HEK293 (cell line): ENCODE results near the gene REM2.

Experiments used
- CTCF ChIA-PET: fragments of 350-600 bp; formaldehyde crosslinking; extraction: SDS; loops from one replicate; lab custom pipeline; 2021; ENCODE audit warnings: antibody characterized with exemption; lab: Yijun Ruan, JAX
- POLR2A ChIA-PET: fragments of 300-600 bp; formaldehyde crosslinking; extraction: SDS; loops from one replicate; lab custom pipeline; 2020; ENCODE audit warnings: antibody characterized with exemption, inconsistent platforms; lab: Yijun Ruan, JAX
- H3K27ac ChIP-seq: fragments of 200-500 bp; sonication (Bioruptor generic); 2 replicates; pipeline ENCODE4 v1.5.1; 2014; ENCODE audit warnings: low read depth, low read length, control low read depth, inconsistent platforms; ENCODE audit errors: extremely low read depth
- H3K36me3 ChIP-seq, 2 experiments: fragments of 200-500 bp in 1 of 2; sonication (Bioruptor generic) in 1 of 2; 1 replicate in 1 of 2; 2 replicates in 1 of 2; pipeline ENCODE4 v1.5.1; 2014 to 2017; ENCODE audit warnings: inconsistent platforms in 2 of 2, low read length in 2 of 2; ENCODE audit not compliant: control insufficient read depth in 2 of 2, insufficient read depth in 1 of 2
- H3K4me1 ChIP-seq: fragments of 200-500 bp; sonication (Bioruptor generic); 2 replicates; pipeline ENCODE4 v1.5.1; 2014; ENCODE audit warnings: mild to moderate bottlenecking, low read length, inconsistent platforms; ENCODE audit not compliant: control insufficient read depth, insufficient read depth
- H3K4me3 ChIP-seq: 2 replicates; pipeline ENCODE4 v1.5.1; 2011; ENCODE audit warnings: low read depth, mild to moderate bottlenecking, control low read depth, low read length, moderate library complexity
- H3K9me3 ChIP-seq: fragments of 200-500 bp; sonication (Bioruptor generic); 2 replicates; pipeline ENCODE4 v1.5.1; 2014; ENCODE audit warnings: low read depth, low read length, inconsistent platforms; ENCODE audit not compliant: control insufficient read depth, insufficient read depth
- BCL11B ChIP-seq: fragments of 450-650 bp; formaldehyde crosslinking; IDR thresholded peaks from 2 replicates; pipeline ENCODE4 v1.5.1; 2016; ENCODE audit warnings: low read depth, missing biosample characterization, missing genetic modification characterization
- SCRT1 ChIP-seq: fragments of 450-650 bp; formaldehyde crosslinking; IDR thresholded peaks from 2 replicates; pipeline ENCODE4 v1.5.1; 2016; ENCODE audit warnings: missing biosample characterization, missing genetic modification characterization, borderline replicate concordance
- SP7 ChIP-seq: fragments of 450-650 bp; formaldehyde crosslinking; IDR thresholded peaks from 2 replicates; pipeline ENCODE4 v1.5.1; 2016; ENCODE audit warnings: missing biosample characterization, missing genetic modification characterization
- WT1 ChIP-seq: fragments of 450-650 bp; formaldehyde crosslinking; IDR thresholded peaks from 2 replicates; pipeline ENCODE4 v1.5.1; 2016; ENCODE audit warnings: missing biosample characterization, missing genetic modification characterization
- ZNF132 ChIP-seq: fragments of 450-650 bp; formaldehyde crosslinking; IDR thresholded peaks from 2 replicates; pipeline ENCODE4 v1.5.1; 2017; ENCODE audit warnings: missing biosample characterization, missing genetic modification characterization, borderline replicate concordance
- ZNF140 ChIP-seq: fragments of 450-650 bp; formaldehyde crosslinking; IDR thresholded peaks from 2 replicates; pipeline ENCODE4 v1.5.1; 2016; ENCODE audit warnings: missing biosample characterization, missing genetic modification characterization
- ZNF514 ChIP-seq: fragments of 450-650 bp; formaldehyde crosslinking; IDR thresholded peaks from 2 replicates; pipeline ENCODE4 v1.5.1; 2016; ENCODE audit warnings: missing biosample characterization, missing genetic modification characterization
- ZNF571 ChIP-seq: fragments of 450-650 bp; formaldehyde crosslinking; IDR thresholded peaks from 2 replicates; pipeline ENCODE4 v1.5.0; 2017; ENCODE audit warnings: missing biosample characterization, missing genetic modification characterization
- ZNF707 ChIP-seq: fragments of 450-650 bp; formaldehyde crosslinking; IDR thresholded peaks from 2 replicates; pipeline ENCODE4 v1.5.1; 2016; ENCODE audit warnings: missing biosample characterization, missing genetic modification characterization
- TF ChIP-seq, protein P1 (sequence below): fragments of 450-650 bp; formaldehyde crosslinking; IDR thresholded peaks from 2 replicates; pipeline ENCODE4 v1.5.1; 2017; ENCODE audit warnings: missing biosample characterization, missing genetic modification characterization
- TF ChIP-seq, protein P2 (sequence below): fragments of 450-650 bp; formaldehyde crosslinking; IDR thresholded peaks from 2 replicates; pipeline ENCODE4 v1.5.1; 2016; ENCODE audit warnings: missing biosample characterization, missing genetic modification characterization
- TF ChIP-seq, protein P3 (sequence below): fragments of 450-650 bp; formaldehyde crosslinking; IDR thresholded peaks from 2 replicates; pipeline ENCODE4 v1.5.1; 2016; ENCODE audit warnings: missing biosample characterization, missing genetic modification characterization
- TF ChIP-seq, protein P4 (sequence below): fragments of 450-650 bp; formaldehyde crosslinking; IDR thresholded peaks from 2 replicates; pipeline ENCODE4 v1.5.1; 2016; ENCODE audit warnings: missing biosample characterization, missing genetic modification characterization
- TF ChIP-seq, protein P5 (sequence below): IDR thresholded peaks from 2 replicates; pipeline ENCODE4 v1.6.1; 2011; ENCODE audit warnings: mild to moderate bottlenecking, low read depth, low read length, borderline replicate concordance
- TF ChIP-seq, protein P6 (sequence below): fragments of 450-650 bp; formaldehyde crosslinking; IDR thresholded peaks from 2 replicates; pipeline ENCODE4 v1.5.1; 2016; ENCODE audit warnings: missing biosample characterization, missing genetic modification characterization
- TF ChIP-seq, protein P7 (sequence below): fragments of 450-650 bp; formaldehyde crosslinking; IDR thresholded peaks from 2 replicates; pipeline ENCODE4 v1.5.1; 2017; ENCODE audit warnings: missing biosample characterization, mild to moderate bottlenecking, missing genetic modification characterization, moderate library complexity

The REM2 gene

DNA sequence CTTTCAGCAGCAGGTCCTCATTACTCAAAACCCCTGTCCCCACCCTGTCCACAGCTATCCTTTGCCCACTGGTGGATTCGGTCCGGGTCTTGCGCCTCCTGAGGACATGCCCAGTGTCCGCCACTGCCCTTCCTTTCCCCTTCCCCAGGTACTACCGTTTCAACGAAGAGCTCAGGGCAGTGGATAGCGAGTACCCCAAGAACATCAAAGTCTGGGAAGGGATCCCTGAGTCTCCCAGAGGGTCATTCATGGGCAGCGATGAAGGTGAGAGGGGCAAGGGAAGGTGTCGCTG, 38.0 kb upstream of the REM2 start:
- POLR2A ChIA-PET = interaction anchor here (1.1 kb wide), 1 partner anchor 15 kb away, joined by 3 read pairs; no protein-coding TSS in a partner anchor
- CTCF ChIA-PET = interaction anchor here (0.6 to 1.0 kb wide), 4 partner anchors 23 to 461 kb away, joined by 3 to 6 read pairs (median 4); no protein-coding TSS in a partner anchor
- no peaks in the 10 kb centered on the region; a peak in 1 of 3 replicates for H3K36me3 ChIP-seq
- no peak overlapping the region for H3K27ac ChIP-seq
- no peaks in the 10 kb centered on the region for H3K9me3 ChIP-seq
- TF ChIP-seq, protein P1, sequence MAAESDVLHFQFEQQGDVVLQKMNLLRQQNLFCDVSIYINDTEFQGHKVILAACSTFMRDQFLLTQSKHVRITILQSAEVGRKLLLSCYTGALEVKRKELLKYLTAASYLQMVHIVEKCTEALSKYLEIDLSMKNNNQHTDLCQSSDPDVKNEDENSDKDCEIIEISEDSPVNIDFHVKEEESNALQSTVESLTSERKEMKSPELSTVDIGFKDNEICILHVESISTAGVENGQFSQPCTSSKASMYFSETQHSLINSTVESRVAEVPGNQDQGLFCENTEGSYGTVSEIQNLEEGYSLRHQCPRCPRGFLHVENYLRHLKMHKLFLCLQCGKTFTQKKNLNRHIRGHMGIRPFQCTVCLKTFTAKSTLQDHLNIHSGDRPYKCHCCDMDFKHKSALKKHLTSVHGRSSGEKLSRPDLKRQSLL = no peak
- TF ChIP-seq SP7 (tag by site-specific recombination) (no peak), WT1 (tag by site-specific recombination) (no peak), ZNF140 (no peak), ZNF132 (tag by site-specific recombination) (no peak), SCRT1 (tag by site-specific recombination) (no peak), ZNF571 (tag by site-specific recombination) (no peak), ZNF707 (tag by site-specific recombination) (no peak), BCL11B (tag by site-specific recombination) (no peak), ZNF514 (tag by site-specific recombination) (no peak)
- TF ChIP-seq, protein P2, sequence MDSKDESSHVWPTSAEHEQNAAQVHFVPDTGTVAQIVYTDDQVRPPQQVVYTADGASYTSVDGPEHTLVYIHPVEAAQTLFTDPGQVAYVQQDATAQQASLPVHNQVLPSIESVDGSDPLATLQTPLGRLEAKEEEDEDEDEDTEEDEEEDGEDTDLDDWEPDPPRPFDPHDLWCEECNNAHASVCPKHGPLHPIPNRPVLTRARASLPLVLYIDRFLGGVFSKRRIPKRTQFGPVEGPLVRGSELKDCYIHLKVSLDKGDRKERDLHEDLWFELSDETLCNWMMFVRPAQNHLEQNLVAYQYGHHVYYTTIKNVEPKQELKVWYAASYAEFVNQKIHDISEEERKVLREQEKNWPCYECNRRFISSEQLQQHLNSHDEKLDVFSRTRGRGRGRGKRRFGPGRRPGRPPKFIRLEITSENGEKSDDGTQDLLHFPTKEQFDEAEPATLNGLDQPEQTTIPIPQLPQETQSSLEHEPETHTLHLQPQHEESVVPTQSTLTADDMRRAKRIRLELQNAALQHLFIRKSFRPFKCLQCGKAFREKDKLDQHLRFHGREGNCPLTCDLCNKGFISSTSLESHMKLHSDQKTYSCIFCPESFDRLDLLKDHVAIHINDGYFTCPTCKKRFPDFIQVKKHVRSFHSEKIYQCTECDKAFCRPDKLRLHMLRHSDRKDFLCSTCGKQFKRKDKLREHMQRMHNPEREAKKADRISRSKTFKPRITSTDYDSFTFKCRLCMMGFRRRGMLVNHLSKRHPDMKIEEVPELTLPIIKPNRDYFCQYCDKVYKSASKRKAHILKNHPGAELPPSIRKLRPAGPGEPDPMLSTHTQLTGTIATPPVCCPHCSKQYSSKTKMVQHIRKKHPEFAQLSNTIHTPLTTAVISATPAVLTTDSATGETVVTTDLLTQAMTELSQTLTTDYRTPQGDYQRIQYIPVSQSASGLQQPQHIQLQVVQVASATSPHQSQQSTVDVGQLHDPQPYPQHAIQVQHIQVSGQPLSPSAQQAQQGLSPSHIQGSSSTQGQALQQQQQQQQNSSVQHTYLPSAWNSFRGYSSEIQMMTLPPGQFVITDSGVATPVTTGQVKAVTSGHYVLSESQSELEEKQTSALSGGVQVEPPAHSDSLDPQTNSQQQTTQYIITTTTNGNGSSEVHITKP (tag by site-specific recombination) = no peak
- TF ChIP-seq, protein P3, sequence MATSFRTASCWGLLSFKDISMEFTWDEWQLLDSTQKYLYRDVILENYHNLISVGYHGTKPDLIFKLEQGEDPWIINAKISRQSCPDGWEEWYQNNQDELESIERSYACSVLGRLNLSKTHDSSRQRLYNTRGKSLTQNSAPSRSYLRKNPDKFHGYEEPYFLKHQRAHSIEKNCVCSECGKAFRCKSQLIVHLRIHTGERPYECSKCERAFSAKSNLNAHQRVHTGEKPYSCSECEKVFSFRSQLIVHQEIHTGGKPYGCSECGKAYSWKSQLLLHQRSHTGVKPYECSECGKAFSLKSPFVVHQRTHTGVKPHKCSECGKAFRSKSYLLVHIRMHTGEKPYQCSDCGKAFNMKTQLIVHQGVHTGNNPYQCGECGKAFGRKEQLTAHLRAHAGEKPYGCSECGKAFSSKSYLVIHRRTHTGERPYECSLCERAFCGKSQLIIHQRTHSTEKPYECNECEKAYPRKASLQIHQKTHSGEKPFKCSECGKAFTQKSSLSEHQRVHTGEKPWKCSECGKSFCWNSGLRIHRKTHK = no peak
- TF ChIP-seq, protein P4, sequence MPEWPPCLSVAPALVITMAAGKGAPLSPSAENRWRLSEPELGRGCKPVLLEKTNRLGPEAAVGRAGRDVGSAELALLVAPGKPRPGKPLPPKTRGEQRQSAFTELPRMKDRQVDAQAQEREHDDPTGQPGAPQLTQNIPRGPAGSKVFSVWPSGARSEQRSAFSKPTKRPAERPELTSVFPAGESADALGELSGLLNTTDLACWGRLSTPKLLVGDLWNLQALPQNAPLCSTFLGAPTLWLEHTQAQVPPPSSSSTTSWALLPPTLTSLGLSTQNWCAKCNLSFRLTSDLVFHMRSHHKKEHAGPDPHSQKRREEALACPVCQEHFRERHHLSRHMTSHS = no peak
- TF ChIP-seq, protein P5, sequence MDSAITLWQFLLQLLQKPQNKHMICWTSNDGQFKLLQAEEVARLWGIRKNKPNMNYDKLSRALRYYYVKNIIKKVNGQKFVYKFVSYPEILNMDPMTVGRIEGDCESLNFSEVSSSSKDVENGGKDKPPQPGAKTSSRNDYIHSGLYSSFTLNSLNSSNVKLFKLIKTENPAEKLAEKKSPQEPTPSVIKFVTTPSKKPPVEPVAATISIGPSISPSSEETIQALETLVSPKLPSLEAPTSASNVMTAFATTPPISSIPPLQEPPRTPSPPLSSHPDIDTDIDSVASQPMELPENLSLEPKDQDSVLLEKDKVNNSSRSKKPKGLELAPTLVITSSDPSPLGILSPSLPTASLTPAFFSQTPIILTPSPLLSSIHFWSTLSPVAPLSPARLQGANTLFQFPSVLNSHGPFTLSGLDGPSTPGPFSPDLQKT = no peak
- TF ChIP-seq, protein P6, sequence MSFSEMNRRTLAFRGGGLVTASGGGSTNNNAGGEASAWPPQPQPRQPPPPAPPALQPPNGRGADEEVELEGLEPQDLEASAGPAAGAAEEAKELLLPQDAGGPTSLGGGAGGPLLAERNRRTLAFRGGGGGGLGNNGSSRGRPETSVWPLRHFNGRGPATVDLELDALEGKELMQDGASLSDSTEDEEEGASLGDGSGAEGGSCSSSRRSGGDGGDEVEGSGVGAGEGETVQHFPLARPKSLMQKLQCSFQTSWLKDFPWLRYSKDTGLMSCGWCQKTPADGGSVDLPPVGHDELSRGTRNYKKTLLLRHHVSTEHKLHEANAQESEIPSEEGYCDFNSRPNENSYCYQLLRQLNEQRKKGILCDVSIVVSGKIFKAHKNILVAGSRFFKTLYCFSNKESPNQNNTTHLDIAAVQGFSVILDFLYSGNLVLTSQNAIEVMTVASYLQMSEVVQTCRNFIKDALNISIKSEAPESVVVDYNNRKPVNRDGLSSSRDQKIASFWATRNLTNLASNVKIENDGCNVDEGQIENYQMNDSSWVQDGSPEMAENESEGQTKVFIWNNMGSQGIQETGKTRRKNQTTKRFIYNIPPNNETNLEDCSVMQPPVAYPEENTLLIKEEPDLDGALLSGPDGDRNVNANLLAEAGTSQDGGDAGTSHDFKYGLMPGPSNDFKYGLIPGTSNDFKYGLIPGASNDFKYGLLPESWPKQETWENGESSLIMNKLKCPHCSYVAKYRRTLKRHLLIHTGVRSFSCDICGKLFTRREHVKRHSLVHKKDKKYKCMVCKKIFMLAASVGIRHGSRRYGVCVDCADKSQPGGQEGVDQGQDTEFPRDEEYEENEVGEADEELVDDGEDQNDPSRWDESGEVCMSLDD = no peak
- TF ChIP-seq, protein P7, sequence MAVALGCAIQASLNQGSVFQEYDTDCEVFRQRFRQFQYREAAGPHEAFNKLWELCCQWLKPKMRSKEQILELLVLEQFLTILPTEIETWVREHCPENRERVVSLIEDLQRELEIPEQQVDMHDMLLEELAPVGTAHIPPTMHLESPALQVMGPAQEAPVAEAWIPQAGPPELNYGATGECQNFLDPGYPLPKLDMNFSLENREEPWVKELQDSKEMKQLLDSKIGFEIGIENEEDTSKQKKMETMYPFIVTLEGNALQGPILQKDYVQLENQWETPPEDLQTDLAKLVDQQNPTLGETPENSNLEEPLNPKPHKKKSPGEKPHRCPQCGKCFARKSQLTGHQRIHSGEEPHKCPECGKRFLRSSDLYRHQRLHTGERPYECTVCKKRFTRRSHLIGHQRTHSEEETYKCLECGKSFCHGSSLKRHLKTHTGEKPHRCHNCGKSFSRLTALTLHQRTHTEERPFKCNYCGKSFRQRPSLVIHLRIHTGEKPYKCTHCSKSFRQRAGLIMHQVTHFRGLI (tag by site-specific recombination) = no peak
- H3K4me3 ChIP-seq = no peak overlapping the region
- H3K4me1 ChIP-seq = no peaks in the 10 kb centered on the region
